Hematopoietic multipotent progenitor cell treated with erythropoietin and hydrocortisone succinate and interleukin-3 and kit ligand, for 6 days (in vitro differentiated cells): Measurements from ENCODE around the gene KLF17.
"Not testable (repeated sequence)": the region's sequence is repeated elsewhere in the genome, so short reads cannot be mapped to it uniquely, and the experiment has no call there.

Experiments used
- DNase-seq: peaks from one replicate; pipeline ENCODE4 v3.0.0-alpha.2; 2015

Gene KLF17

GRCh38 chr1:44110916-44111315 lies 7.7 kb upstream of the KLF17 start:
- no peak for DNase-seq

GRCh38 chr1:44111861-44112260 lies 6.8 kb upstream of the KLF17 start:
- no peak for DNase-seq

GRCh38 chr1:44112486-44112885 lies 6.1 kb upstream of the KLF17 start:
- no peak for DNase-seq

- no peak for DNase-seq
Measured at GRCh38 chr1:44113095-44113609, 5.5 kb upstream of the KLF17 start.

GRCh38 chr1:44114098-44114497 lies 4.5 kb upstream of the KLF17 start:
- DNase-seq: no peak

GRCh38 chr1:44117272-44117671 lies 1.3 kb upstream of the KLF17 start:
- not testable (repeated sequence) for DNase-seq

- DNase-seq: no peak
Measured at GRCh38 chr1:44119525-44119924, 904 bp downstream of the KLF17 start.

- no peak for DNase-seq
Measured at GRCh38 chr1:44120398-44120949, 1.9 kb downstream of the KLF17 start.

GRCh38 chr1:44129616-44130500 lies 11.2 kb downstream of the KLF17 start:
- DNase-seq: no peak

GRCh38 chr1:44131411-44131810 lies 12.8 kb downstream of the KLF17 start:
- no peak for DNase-seq

GRCh38 chr1:44134071-44134920 lies 15.7 kb downstream of the KLF17 start:
- DNase-seq: no peak

GRCh38 chr1:44135886-44136285 lies 17.3 kb downstream of the KLF17 start:
- DNase-seq: no peak

GRCh38 chr1:44138239-44138638 lies 19.6 kb downstream of the KLF17 start:
- no peak for DNase-seq

- not testable (repeated sequence) for DNase-seq
Measured at GRCh38 chr1:44139565-44139964, 20.9 kb downstream of the KLF17 start.

GRCh38 chr1:44141531-44141930 lies 22.9 kb downstream of the KLF17 start, which contains the start of gene KLF18:
KLF18 (minus strand) TSS chr1:44141631; CDS start chr1:44141631, 0 bp downstream.
- DNase-seq: no peak

GRCh38 chr1:44144962-44145756 lies 26.5 kb downstream of the KLF17 start:
- DNase-seq: no peak

- no peak for DNase-seq
Measured at GRCh38 chr1:44146536-44147361, 28.1 kb downstream of the KLF17 start.

- DNase-seq: no peak
Measured at GRCh38 chr1:44147582-44147981, 29.0 kb downstream of the KLF17 start.

GRCh38 chr1:44151332-44151731 lies 32.7 kb downstream of the KLF17 start:
- no peak for DNase-seq

GRCh38 chr1:44151808-44152207 lies 33.2 kb downstream of the KLF17 start:
- no peak for DNase-seq

GRCh38 chr1:44152692-44153091 lies 34.1 kb downstream of the KLF17 start:
- DNase-seq: no peak
